Common myeloid progenitor, CD34-positive (primary cell): ENCODE measurements around the gene STUM.

Source experiments
- CTCF ChIA-PET: fragments of 350-600 bp; sonication (Branson Sonifier 250); formaldehyde crosslinking; loops from one replicate; lab custom pipeline; 2021; ENCODE audit warnings: antibody characterized with exemption; lab: Charles Lee
- POLR2A ChIA-PET: fragments of 350-600 bp; sonication (Branson Sonifier 250); formaldehyde crosslinking; loops from one replicate; lab custom pipeline; 2021; ENCODE audit warnings: antibody characterized with exemption; lab: Charles Lee
- DNase-seq, 3 donors: peaks; one replicate each; pipeline versions ENCODE4 v3.0.0 to v3.0.0-alpha.2; 2013
- H3K27ac ChIP-seq, 2 experiments: 1 replicate in 1 of 2; 2 replicates in 1 of 2; pipeline ENCODE4 v1.7.0; 2013; ENCODE audit warnings: inconsistent platforms in 2 of 2, low read length in 2 of 2, mild to moderate bottlenecking in 2 of 2, low read depth in 1 of 2, moderate library complexity in 1 of 2; ENCODE audit not compliant: severe bottlenecking in 2 of 2, insufficient read depth in 1 of 2, poor library complexity in 1 of 2
- H3K27me3 ChIP-seq, 5 experiments: replicated peaks in 2 of 5; 1 replicate in 3 of 5; 2 replicates in 2 of 5; pipeline versions ENCODE4 v1.6.1 to v1.7.0; 2013; ENCODE audit warnings: low read length in 4 of 5, mild to moderate bottlenecking in 2 of 5, moderate library complexity in 2 of 5, inconsistent platforms in 1 of 5; ENCODE audit not compliant: insufficient read depth in 5 of 5, control insufficient read depth in 4 of 5
- H3K36me3 ChIP-seq, 4 experiments: 1 replicate in 2 of 4; 2 replicates in 2 of 4; pipeline versions ENCODE4 v1.6.1 to v1.7.0; 2013; ENCODE audit warnings: low read length in 3 of 4, control low read depth in 1 of 4, mild to moderate bottlenecking in 1 of 4; ENCODE audit not compliant: control insufficient read depth in 4 of 4, insufficient read depth in 4 of 4
- H3K4me1 ChIP-seq, 4 experiments: 1 replicate in 3 of 4; 2 replicates in 1 of 4; pipeline versions ENCODE4 v1.6.1 to v1.7.1; 2013; ENCODE audit warnings: low read length in 3 of 4, mild to moderate bottlenecking in 3 of 4, control low read depth in 1 of 4, inconsistent platforms in 1 of 4, moderate library complexity in 1 of 4; ENCODE audit not compliant: control insufficient read depth in 4 of 4, insufficient read depth in 4 of 4; ENCODE audit errors: control extremely low read depth in 1 of 4
- H3K4me3 ChIP-seq, 7 experiments: 1 replicate in 4 of 7; 2 replicates in 3 of 7; pipeline versions ENCODE4 v1.5.1 to v1.7.0; 2013; ENCODE audit warnings: mild to moderate bottlenecking in 7 of 7, low read length in 6 of 7, moderate library complexity in 6 of 7, inconsistent platforms in 2 of 7, low read depth in 2 of 7, control low read depth in 1 of 7; ENCODE audit not compliant: insufficient read depth in 4 of 7, control insufficient read depth in 1 of 7; ENCODE audit errors: extremely low read depth in 1 of 7
- H3K9me3 ChIP-seq, 5 experiments: 1 replicate in 4 of 5; 2 replicates in 1 of 5; pipeline versions ENCODE4 v1.6.1 to v1.7.1; 2013; ENCODE audit warnings: low read length in 4 of 5, mild to moderate bottlenecking in 2 of 5, inconsistent platforms in 1 of 5, low read depth in 1 of 5, moderate library complexity in 1 of 5; ENCODE audit not compliant: control insufficient read depth in 4 of 5, insufficient read depth in 2 of 5; ENCODE audit errors: control extremely low read depth in 1 of 5
- WGBS: methylation state at CpG from one replicate; pipeline ENCODE4 v1.1.5; 2013; ENCODE audit not compliant: insufficient coverage; 5-methylcytosine and 5-hydroxymethylcytosine counted together

STUM gene

DNA sequence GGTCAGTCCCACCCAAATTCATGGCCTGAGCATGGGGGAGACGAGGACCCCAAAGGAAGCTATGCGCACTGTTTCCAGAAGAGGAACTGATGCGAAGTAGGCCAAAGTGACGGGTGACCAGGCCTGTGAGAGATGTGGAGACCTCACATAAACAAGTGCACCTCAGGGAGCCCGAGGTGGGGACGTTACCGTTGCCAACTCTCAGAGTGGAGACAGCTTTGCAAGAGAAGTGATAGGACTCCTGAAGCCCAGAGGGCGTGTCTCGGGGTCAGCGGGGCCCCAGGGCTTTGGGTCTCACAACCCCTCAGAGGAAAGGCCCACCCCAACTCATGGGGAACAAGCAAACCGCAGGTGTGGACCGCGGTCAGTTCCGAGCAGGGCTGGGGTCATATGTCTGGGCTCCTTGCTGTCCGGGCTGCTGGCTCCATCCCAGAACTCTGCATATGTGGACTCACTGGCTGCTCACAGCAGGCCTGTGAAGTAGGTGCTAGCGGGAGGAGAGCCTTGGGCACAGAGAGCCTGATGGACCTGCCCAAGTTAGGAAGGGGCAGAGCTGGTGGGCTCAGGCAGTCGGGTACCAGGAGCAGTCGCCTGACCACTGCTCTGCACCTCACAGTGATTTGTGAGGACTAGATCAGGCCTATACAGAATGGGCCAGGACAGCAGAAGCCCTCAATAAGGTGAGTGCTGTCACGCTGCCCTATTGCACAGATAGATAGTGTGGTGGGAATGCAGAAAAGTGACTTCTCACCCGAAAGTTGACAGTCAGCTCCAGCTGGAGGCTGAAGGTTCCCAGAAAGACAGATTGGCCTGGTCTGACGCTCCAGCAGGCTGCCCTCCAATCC lies 26.2 kb downstream of the STUM start:
- H3K9me3 ChIP-seq: no peaks in the 10 kb centered on the region
- no peak overlapping the region for H3K27ac ChIP-seq
- peaks cover 0 to 11% (median 4%) of the 10 kb centered on the region in 4 experiments for H3K4me1 ChIP-seq
- WGBS: 98% methylated on average over 20 of the region's 21 CpGs
- no peak overlapping the region for H3K4me3 ChIP-seq
- DNase-seq: no peak
- POLR2A ChIA-PET: no interaction called here
- no peaks in the 10 kb centered on the region for H3K36me3 ChIP-seq
- H3K27me3 ChIP-seq: peaks cover 0 to 3% (median 0%) of the 10 kb centered on the region in 5 experiments
- CTCF ChIA-PET: interaction anchor here (1.0 to 1.4 kb wide), 2 partner anchors 10 to 34 kb away, joined by 3 to 4 read pairs; no protein-coding TSS in a partner anchor

DNA sequence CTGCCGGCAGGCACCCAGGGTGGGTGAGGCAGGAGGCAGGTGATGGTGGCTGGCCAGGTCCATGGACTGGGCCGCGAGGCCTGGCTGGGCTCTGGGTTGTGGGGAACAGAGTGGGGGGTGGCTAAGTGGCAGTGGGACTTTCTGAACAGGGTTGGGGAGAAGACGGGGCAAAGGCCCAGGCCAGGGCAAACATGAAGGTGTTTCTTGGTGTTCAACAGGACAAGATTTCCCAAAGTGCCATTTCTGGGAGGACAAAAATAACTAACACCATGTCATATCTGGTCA lies 26.8 kb downstream of the STUM start:
- POLR2A ChIA-PET: no interaction called here
- 100% methylated on average over 3 of the region's 4 CpGs for WGBS

DNA sequence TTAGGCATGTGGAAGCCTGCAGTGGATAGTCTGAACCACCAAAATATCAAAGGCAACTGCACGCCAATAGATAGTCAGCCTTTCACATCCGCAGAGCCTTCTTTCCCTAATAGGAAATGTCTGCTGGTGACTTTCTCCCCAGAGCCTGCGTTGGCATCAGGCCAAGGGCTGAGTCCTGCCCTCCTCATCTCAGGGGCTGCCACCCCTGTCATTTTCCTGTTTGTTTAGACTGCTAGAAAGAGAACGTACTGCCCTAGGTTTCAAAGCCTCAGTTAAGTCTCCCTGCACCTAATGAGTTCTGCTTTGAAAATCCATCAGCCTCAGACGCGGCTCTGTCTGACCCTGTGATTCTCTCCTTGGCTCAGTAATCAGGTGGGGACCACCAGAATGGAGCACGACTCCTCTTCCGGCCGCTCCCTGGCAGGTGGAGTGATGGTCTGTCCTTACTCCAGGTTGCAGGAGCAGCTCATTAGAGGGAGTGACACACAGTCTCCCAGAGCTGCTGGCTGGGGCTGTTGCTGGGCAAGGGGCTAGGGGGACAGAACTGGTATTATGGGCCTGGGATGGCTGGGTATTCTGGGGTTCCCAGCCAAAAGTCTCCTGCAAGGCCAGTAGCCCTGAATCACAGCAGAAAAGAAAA lies 27.3 kb downstream of the STUM start:
- ChIA-PET CTCF (interaction anchor here (1.0 to 1.6 kb wide), 5 partner anchors 8 to 58 kb away, joined by 3 to 4 read pairs (median 3); no protein-coding TSS in a partner anchor), POLR2A (no interaction called here)
- Histone ChIP-seq H3K27ac (no peak overlapping the region), H3K4me1 (peaks cover 0 to 11% (median 4%) of the 10 kb centered on the region in 4 experiments), H3K9me3 (no peaks in the 10 kb centered on the region), H3K4me3 (no peak overlapping the region), H3K27me3 (no peaks in the 10 kb centered on the region), H3K36me3 (no peaks in the 10 kb centered on the region)
- WGBS: 58% methylated on average over 9 of the region's 9 CpGs
- peak in 2 of 3 donors; percentile 57 to 61 for DNase-seq

More for the DNA sequence above, 26.8 kb downstream of the STUM start:
- Histone ChIP-seq H3K4me1 (peaks cover 0 to 11% (median 4%) of the 10 kb centered on the region in 4 experiments), H3K27ac (no peak overlapping the region), H3K4me3 (no peak overlapping the region), H3K27me3 (no peaks in the 10 kb centered on the region), H3K36me3 (no peaks in the 10 kb centered on the region), H3K9me3 (no peaks in the 10 kb centered on the region)
- DNase-seq: no peak
- CTCF ChIA-PET: interaction anchor here (1.0 to 1.4 kb wide), 2 partner anchors 9 to 33 kb away, joined by 3 to 4 read pairs; no protein-coding TSS in a partner anchor

DNA sequence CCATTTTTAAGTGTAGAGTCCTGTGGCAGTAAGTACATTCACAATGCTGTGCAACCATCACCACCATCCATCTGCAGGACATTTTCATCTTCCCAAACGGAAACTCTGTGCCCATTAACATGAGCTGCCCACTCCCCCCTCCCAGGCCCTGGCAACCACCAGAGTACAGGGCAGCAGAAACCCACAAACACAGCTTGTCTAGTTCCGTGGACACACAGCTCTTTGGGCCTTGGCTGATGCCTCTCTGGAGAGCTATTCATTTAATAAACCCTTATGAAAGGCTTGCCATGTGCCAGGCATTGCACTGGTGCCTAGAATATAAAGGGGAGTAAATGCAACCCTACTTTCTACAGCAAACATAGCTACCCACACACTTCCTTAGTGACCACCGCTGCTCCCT lies 28.0 kb downstream of the STUM start:
- Histone ChIP-seq H3K9me3 (no peaks in the 10 kb centered on the region), H3K27me3 (no peaks in the 10 kb centered on the region), H3K36me3 (no peaks in the 10 kb centered on the region), H3K27ac (no peak overlapping the region), H3K4me3 (no peak overlapping the region), H3K4me1 (peaks cover 0 to 11% (median 4%) of the 10 kb centered on the region in 4 experiments)
- 100% methylated on average over 1 of the region's 3 CpGs for WGBS
- CTCF ChIA-PET: interaction anchor here (1.0 to 1.6 kb wide), 4 partner anchors 26 to 58 kb away, joined by 3 to 4 read pairs (median 4); no protein-coding TSS in a partner anchor
- POLR2A ChIA-PET: no interaction called here
- DNase-seq: no peak

DNA sequence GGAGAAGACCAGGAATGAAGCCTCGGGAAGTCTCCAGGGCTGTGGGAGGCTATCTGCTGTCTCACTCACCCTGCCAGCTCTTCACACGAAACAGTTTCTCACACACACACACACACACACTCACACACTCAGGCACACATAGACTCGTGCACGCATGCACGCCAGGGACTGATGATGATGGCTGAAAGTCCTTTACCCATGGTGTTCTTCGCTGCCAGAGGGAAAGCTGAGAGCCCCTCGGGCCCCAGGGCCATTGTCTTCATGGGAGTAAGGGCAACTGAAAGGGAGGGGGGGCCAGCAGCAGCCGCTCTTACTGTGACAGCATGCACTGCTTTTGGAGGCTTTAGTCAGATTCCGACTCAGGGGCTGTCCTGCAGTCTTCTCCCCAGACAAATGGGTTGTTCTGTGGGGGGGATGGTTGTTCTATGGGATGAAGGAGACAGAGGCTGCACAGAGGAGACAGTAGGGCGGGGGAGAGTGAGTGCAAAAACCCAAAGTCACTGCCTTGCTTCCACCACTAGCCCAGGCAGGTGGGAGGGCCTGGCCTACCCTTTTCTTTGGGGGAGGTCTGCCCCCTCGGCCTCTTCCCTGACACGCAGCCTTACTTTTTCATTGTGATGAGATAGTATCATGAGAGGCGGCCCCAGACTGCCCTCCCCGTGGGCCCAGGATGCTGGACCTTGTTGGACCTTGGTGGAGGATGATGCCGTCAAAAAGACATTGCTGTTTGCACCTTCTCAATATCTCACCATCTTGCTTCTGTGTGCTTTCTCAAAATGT lies 29.0 kb downstream of the STUM start:
- Histone ChIP-seq H3K27ac (no peak overlapping the region), H3K27me3 (no peaks in the 10 kb centered on the region), H3K4me3 (no peak overlapping the region), H3K36me3 (no peaks in the 10 kb centered on the region), H3K4me1 (peaks cover 0 to 11% (median 4%) of the 10 kb centered on the region in 4 experiments), H3K9me3 (no peaks in the 10 kb centered on the region)
- ChIA-PET CTCF (interaction anchor here (1.0 to 1.4 kb wide), 2 partner anchors 27 to 33 kb away, joined by 3 to 4 read pairs; no protein-coding TSS in a partner anchor), POLR2A (no interaction called here)
- 98% methylated on average over 8 of the region's 15 CpGs for WGBS
- no peak for DNase-seq

DNA sequence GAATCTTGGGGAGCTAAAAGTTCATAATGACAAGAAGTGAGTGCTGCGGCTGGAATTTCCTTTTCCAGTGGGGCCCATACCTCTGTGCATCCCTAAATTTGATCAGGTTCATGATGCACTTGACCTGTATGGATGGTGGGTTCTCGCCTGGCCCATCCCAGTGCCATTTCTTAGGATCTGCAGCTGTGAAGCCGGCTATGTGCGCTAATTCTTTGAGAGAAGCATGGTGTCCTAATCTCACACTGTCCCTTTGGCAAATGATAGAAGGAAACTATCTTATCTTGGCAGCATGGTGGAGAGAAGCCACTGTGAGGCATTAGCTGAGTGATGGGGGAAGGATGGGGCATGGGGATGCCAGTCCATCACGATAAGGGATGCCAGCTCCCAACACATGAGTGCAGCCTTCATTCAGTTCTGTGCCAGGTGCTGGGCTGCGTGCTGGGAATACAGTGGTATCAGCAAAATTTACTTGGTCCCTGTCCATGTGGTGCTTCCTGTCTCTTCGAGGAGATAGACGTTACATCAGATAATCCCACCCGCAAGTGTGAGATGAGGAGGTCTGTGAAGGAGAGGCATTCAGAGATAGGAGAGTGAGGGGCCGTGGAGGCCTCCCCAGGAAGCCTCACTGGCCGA lies 30.5 kb downstream of the STUM start:
- CTCF ChIA-PET: interaction anchor here (1.1 kb wide), 1 partner anchor 11 kb away, joined by 3 read pairs; no protein-coding TSS in a partner anchor
- Histone ChIP-seq H3K9me3 (no peaks in the 10 kb centered on the region), H3K27me3 (no peaks in the 10 kb centered on the region), H3K36me3 (no peaks in the 10 kb centered on the region), H3K4me1 (peaks cover 0 to 11% (median 4%) of the 10 kb centered on the region in 4 experiments), H3K4me3 (no peak overlapping the region), H3K27ac (no peak overlapping the region)
- POLR2A ChIA-PET: no interaction called here
- peak in 1 of 3 donors; percentile 13 for DNase-seq
- WGBS: 95% methylated on average over 9 of the region's 11 CpGs
